NAMALWA (cell line): ENCODE measurements around the gene RAB3A.
"Not testable (repeated sequence)": the region's sequence is repeated elsewhere in the genome, so short reads cannot be mapped to it uniquely, and the experiment has no call there.

ENCODE experiments used
- DNase-seq: peaks from one replicate; pipeline ENCODE4 v3.0.0-alpha.2; 2015; ENCODE audit warnings: low spot score

The RAB3A gene

DNA sequence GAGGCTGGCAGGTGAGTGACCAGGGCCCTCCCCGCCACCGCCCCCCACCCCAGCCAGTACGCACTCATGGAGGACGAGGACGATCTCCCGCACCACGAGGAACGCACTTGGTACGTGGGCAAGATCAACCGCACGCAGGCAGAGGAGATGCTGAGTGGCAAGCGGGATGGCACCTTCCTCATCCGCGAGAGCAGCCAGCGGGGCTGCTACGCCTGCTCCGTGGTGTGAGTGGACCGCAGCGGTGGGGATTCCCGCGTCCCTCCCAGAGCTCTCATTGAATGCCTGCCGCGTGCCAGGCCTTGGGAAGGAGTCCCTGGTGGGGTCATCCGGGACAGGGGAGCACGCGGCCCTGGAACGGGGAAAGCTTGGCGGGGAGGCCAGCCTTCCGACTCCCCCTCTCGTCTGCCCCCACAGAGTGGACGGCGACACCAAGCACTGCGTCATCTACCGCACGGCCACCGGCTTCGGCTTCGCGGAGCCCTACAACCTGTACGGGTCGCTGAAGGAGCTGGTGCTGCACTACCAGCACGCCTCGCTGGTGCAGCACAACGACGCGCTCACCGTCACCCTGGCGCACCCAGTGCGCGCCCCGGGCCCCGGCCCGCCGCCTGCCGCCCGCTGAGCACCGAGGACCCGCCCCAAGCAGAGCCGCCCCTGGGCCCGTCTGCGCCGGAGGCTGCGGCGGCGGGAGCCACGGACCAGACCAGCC, 35.0 kb downstream of the RAB3A start:
- DNase-seq = no peak

DNA sequence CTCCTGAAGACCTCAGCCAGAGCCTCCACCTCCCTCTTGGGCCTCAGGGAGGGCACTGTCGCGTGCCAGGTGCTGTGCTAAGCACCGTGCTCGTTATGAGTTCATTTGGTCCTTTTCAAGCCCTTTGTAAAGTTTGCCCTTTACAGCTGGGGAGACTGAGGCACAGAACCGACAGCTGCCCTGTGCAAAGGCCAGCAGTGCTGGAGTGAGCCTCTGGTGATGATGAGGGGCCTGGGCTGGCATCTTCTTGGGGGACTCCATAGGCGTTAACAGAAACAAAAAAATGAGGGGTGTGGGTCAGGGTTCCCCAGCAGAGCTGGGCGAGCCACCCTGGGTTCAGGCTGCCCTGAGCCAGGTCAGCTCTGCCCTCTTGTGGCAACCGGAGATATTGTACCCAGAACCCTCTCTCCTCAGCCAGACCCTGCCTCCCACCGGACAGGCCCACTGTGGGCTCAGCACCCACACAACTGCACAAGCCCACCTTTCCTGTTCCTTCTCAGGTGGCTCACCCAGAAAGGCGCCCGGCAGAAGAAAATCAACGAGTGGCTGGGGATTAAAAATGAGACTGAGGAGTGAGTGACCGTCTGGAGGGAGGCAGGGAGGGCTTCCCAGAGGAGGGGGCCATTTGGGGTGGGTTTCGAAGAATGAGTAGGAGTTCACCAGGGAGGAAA, 35.7 kb downstream of the RAB3A start:
- DNase-seq = peak; percentile 84

DNA sequence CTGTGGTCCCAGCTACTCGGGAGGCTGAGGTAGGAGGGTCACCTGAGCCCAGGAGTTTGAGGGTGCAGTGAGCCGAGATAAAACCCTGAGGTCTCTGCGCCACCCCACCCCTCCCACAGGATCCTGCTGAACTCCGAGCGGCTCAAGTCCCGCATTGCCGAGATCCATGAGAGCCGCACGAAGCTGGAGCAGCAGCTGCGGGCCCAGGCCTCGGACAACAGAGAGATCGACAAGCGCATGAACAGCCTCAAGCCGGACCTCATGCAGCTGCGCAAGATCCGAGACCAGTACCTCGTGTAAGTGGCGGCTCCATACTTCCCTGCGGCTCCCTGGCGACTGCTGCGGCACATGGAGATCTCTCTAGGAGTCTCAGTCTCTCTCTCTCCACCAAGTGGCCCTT, 36.8 kb downstream of the RAB3A start:
- no peak for DNase-seq

DNA sequence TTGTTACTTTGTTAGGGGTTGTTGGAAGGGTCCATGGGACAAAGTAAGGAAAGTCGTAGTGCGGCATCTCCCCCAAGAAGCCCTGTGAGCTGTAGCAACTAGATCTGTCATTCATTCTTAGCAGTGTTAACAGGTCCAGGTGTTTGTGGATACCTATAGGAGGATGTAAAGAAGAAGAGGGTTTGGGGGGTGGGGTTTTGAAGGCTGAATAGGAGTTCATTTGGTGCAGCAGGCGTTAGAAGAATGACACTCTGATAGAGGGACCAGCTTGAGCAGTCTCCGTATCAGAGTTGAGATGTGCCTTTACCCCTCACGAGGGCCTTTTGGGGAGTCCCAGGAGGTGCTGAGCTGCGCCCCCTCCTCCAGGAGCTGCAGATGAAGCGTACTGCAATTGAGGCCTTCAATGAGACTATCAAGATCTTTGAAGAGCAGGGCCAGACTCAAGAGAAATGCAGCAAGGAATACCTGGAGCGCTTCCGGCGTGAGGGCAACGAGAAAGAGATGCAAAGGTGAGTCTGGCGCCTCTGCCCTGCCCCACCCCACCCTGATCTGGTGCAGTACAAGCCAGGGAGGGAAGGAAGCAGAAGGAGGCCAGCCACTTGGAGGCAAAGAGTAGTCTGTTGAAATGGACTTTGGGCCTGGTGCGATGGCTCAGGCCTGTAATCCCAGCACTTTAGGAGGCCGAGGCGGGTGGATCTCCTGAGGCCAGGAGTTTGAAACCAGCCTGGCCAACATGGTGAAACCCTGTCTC, 37.9 kb downstream of the RAB3A start:
- DNase-seq = no peak

DNA sequence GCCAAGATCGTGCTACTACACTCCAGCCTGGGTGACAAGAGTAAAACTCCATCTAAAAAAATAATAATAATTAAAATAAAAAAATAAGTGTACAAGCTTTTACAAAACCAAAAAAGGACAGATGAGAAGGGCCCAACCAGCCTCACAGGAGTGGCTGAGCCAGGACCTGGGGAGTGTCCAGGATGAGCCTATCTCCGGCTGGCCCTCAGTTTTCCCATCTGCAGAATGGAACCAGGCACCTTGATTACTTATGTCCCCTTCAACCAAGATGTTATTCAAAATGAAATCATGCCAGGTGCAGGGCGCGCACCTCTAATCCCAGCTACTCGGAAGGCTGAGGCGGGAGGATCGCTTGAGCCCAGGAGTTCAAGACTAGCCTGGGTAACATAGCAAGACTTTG, 39.8 kb downstream of the RAB3A start:
- no peak for DNase-seq

DNA sequence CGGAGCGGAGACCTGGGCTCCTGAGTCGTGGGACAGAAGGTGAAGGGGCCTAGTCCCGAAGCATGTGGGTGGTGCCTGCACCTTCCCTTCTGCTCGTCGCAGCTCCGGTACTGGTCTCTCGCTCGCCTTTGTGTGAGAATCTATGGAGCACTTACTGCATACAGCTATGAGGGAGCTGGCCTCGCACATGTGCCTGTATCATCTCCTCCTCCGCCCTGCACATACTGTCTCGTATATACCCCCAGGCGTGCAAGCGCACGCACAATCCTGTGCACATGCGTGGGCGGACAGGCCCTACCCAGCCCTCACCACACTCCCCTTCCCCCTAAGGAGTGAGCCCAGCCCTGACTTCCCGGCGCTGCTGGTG, 42.2 kb downstream of the RAB3A start:
- DNase-seq = no peak

DNA sequence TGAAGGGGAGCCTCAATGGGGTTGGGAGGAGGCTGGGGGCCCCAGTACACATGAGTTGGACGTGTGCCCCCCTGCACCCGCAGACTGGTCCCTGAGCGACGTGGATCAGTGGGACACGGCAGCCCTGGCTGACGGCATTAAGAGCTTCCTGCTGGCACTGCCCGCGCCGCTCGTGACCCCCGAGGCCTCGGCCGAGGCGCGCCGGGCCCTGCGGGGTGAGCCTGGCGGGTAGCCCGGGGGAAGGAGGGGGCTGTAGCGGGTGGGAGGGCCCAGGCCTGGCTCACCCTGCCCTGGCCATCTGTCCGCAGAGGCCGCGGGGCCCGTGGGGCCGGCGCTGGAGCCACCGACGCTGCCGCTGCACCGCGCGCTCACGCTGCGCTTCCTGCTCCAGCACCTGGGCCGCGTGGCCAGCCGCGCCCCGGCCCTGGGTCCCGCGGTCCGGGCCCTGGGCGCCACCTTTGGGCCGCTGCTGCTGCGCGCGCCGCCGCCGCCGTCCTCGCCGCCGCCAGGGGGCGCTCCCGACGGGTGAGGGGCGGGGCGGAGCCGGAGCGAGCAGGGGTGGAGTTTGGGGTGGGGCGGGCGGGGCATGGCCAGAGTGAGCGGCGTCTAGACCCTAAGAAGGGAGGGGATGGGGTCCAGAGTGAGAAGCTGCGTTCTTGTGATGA, 42.7 kb downstream of the RAB3A start:
- DNase-seq = peak; percentile 85

DNA sequence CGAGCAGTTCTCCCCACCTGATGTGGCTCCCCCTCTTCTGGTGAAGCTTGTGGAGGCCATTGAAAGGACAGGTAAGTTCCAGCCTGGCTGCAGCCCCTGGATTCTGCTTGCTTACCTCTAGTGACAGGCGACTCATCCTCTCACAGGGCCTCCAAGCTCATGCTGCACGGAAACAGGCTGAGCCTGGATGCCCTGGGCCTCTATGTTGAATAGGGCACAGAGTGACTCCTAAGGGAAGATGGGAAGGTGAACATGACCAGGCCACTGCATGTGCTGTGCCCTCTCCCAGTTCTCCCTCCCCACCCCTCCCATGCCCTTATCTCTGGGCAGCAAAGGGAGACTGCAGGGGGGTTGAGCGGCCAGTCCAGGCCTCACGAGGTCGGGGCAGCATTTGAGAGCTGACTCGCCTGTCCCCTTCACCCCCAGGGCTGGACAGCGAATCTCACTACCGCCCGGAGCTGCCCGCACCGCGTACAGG, 43.3 kb downstream of the RAB3A start:
- no peak for DNase-seq

DNA sequence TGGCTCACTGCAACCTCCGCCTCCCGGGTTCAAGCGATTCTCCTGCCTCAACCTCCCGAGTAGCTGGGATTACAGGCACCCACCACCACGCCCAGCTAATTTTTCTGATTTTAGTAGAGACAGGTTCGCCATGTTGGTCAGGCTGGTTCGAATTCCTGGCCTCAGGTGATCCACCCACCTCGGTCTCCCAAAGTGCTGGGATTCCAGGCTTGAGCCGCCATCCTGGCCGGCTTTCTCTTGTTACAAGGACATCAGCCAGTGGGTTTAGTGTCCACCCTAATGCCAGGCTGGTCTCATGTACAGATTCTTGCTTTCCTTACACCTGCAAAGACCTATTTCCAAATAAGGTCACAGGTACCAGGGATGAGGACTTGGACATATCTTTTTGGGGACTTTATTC, 44.0 kb downstream of the RAB3A start:
- no peak for DNase-seq

DNA sequence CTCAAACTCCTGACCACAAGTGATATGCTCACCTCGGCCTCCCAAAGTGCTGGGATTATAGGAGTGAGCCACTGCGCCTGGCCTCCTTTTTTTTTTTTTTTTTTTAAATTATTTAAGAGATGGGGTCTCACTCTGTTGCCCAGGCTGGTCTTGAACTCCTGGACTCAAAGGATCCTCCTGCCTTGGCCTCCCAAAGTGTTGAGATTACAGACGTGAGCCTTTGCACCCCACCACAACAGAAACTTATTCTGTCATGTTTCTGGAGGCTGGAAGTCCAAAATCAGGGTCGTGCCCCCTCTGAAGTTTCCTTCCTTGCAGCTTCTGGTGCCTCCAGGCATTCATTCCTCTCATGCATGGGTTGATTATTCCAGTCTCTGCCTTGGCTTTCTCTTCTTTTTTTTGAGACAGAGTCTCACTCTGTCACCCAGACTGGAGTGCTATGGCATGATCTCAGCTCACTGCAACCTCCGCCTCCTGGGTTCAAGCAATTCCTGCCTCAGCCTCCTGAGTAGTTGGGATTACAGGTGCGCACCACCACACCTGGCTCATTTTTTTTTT, 44.7 kb downstream of the RAB3A start:
- not testable (repeated sequence) for DNase-seq

DNA sequence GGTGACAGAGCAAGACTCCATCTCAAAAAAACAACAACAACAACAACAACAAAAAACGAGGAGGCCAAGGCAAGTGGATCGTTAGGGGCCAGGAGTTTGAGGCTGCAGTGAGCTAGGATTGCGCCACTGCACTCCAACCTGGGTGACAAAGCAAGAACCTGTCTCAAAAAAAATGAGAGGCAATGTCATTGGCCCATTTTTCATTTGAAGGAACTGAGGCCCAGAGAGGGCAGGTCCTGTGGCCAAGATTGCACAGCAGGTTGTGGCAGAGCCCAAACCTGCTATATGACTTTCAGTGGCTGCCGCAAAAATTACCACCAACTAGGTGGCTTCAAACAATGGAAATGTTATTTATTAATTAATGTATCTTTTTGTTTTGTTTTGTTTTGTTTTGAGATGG, 45.4 kb downstream of the RAB3A start:
- DNase-seq = no peak

DNA sequence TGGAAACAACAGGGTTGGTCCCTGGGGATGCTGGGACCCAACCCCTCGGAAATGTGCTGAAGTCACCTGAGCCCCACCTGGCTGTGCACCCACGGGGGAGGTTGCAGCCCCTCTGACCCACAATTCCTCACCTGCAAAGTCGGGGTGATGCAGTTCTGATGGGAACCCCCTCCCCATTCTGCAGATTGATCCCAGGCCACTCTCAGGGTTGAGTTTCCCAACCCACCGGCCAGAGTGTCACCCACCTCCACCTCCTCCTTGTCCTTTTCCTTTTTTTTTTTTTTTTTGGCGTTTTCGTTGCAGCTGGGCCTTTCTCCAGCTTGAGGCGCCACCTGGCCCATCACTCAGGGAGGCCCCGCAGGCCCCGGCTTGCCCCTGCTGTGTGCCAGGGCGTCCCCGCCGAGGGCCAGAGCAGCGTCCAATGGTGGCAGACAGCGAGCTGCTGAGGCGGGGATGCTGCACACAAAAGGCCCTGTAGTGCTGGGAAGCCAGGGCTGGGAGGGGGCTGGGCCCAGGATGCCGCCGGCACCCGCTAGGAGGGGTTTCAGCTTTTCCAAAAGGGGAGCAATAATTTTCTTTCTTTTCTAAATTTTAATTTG, 46.3 kb downstream of the RAB3A start:
- no peak for DNase-seq

DNA sequence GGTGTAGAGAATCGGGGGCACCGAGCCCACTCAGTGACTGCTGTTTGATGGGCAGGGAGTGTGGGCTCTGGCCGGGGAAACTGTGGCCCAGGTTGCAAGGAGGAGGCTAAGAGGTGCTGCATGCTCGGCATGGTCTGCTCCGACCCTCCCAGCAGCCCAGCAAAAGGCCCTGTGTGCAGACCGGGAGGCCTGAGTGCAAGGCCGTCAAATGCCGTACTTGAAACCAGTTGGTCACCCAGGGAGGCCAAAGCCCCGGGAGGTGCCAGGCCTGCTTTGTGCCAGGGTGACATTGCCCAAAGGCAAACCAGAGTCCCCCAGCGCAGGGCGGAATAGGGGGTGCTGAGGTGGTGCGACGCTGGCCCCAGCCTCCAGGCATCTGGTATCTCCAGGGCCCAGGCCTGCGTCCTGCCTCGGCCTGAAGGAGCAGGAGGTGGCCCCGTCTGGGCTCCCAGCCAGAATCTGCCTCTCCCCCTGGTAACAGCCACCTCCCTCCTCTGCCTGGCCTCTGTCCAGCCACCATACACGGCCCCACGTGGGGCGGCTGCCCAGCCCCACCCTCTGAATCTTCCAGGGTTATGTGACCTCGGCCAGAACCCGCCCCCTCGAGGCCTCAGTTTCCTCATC, 46.9 kb downstream of the RAB3A start:
- DNase-seq = no peak

DNA sequence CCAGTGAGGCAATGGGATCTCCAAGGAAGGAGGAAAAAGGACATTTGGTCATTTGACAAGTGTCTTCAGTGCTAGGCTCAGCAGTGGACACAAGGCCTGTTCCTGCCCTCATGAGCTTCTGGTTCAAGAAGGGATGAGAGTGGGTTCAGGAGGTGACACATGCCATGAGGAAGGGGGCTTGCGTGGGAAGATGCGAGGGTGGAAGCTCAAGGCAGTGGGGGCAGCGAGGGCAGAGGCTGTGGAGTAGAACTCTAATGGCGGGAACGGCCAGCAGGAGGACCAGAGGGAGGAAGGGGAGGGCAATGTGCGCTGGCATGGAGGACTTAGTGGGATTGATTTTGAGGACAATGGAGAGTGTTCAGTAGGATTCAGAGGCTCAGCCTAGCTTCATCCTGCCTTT, 47.6 kb downstream of the RAB3A start:
- no peak for DNase-seq

DNA sequence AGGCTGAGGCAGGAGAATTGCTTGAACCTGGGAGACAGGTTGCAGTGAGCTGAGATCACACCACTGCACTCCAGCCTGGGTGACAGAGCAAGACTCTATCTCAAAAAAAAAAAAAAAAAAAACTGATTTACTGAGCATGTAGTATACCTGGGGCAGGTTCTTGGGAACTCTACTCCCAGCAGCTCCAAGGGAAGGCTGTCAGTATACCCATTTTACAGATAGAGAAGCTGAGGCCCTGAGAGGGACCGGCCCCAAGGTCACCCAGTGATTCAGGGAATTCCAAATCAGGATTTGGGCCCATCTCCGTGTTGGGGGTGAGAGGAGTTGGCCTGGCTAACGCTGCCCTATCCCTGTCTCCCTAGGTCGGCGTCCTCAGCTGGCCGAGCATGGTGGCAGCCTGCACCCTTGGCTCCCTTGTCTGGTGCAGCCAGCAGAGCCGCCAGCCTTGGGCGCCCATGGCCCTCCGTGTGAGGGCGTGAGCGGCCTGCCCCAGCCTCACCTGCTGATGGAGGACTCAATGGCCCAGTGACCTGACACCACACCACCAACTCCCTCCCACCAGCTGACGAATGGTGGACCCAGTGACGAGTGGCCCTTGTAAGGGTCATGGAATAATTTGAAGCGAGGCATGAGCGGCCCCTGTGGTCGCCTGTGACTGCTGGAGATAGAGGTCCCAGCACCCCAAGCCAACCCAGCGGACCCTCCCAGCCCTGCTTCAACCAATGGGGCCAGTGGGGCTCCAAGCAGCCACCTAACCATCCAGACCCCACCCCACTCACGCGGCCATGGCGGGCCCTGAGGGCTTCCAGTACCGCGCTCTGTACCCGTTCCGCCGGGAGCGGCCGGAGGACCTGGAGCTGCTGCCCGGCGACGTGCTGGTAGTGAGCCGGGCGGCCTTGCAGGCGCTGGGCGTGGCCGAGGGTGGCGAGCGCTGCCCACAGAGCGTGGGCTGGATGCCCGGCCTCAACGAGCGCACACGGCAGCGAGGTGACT, 48.5 kb downstream of the RAB3A start:
- DNase-seq = no peak

DNA sequence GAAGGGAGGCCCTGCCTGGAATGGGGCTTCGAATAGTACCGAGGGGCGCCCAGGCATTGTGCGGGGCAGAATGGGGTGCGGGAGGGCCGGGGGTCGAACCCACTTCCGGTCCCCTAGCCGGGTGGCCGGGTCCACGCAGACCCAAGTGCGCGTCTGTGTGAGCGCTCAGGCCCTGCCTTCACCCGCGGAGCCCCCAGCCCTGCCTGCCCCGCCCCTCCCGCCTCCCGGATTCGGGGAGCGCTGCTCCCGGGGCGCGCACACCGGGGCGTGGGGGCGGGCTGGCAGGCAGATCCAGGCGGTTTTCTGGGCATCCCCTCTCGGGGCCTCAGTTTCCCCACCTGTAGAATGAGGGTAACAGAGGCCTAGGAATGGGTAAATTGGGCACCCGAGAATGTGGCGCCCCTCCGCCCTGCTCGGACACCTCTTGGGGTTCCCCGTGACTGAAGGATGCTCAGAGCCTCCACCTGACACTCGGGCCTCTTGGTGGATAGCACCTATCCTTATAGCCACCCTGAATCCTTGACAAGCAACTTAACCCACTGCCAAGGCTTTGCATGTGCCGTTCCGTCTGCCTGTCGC, 50.2 kb downstream of the RAB3A start:
- DNase-seq = no peak

DNA sequence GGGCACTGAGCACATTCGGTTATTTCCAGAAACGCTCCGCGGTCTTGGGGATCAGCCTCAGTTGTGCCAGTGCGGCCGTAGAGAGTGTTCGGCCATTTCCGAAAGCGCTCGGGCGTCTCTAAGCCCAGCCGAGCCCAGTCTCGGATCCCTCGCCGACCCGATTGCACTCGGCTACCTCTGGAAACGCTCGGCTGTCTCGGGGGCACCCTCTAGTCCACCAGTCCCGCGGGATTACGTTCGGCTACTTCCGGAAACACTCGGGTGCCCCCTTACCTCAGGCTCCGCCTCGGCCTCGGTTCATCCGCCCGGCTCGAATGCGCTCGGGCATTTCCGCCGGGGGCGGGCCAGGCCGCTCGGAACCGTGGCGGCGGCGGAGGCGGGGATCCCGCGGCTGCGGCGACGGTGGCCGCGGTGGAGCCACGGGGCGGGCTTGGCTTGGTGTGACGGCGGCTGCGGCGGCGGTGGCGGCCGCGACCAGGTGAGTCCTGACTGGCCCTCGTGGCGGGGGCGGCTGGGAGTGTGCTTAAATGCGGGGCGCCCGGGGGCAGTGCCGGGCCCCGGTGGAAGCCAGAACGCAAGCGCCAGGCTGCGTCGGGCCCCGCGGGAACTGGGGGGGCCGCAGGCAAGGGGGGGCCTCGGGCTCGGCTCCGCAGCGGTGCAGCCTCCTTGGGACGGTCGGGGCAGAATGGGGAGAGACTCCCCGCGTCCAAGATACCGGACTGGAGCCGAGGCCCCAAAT, 50.9 kb downstream of the RAB3A start, which contains the start of gene PIK3R2:
Gene PIK3R2, plus strand, starts transcription at position 347 of the 739 bp plus-strand sequence. CDS start 2,717 bp downstream, outside the sequence.
- peak; percentile 99 for DNase-seq

DNA sequence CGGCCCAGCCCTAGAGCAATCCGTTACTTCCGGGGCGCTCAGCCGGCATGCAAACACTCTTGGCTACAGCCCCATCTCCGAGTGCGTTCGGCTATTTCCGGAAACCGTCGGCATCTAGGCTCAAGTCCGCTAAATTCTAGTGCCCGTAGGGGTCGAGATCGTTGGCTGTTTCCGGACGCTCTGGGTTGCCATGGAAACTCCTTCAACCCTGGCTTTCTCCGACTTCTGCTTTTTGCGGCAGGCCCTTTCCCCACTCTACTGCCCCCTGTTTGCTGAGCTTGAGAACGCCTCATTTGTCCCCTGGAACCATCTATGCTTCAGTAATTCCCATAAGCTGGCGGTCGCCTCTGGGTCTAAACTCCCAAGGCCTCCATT, 51.4 kb downstream of the RAB3A start:
- peak; percentile 100 for DNase-seq
